H1 (cell line): ENCODE measurements around the gene LRRC27. TPM values are rescaled to one million over a fixed set of nuclear protein-coding genes. Genes with fewer than 3 reads are reported as not detected.

Experiments
- CTCF ChIA-PET: fragments of 300-600 bp; sonication (Branson Sonifier 250); formaldehyde crosslinking; loops from one replicate; lab custom pipeline; 2021; ENCODE audit not compliant: partially characterized antibody; lab: Charles Lee
- POLR2A ChIA-PET: fragments of 300-600 bp; sonication (Branson Sonifier 250); formaldehyde crosslinking; loops from one replicate; lab custom pipeline; 2021; ENCODE audit warnings: inconsistent platforms; ENCODE audit not compliant: partially characterized antibody; lab: Charles Lee
- DNase-seq, 2 experiments: peaks; one replicate each; pipeline versions ENCODE4 v3.0.0 to v3.0.0-alpha.2; 2010 to 2022; ENCODE audit warnings: low spot score in 2 of 2, low read depth in 1 of 2, mixed read lengths in 1 of 2
- FAIRE-seq: peaks from 2 replicates; lab custom pipeline; 2011; peaks lifted over from hg19 to GRCh38; lab: Jason Lieb, UNC
- H2AFZ ChIP-seq: 2 replicates; pipeline ENCODE4 v1.8.1; 2012; ENCODE audit warnings: low read length, inconsistent platforms
- H2AK5ac ChIP-seq: 2 replicates; pipeline ENCODE4 v1.6.1; 2013; ENCODE audit warnings: low read depth, low read length
- H2BK120ac ChIP-seq: replicated peaks from 2 replicates; pipeline ENCODE3; 2013; ENCODE audit warnings: low read depth, low read length, inconsistent platforms
- H2BK12ac ChIP-seq: 2 replicates; pipeline ENCODE4 v1.6.1; 2013; ENCODE audit warnings: low read depth, low read length
- H2BK15ac ChIP-seq: 2 replicates; pipeline ENCODE4 v1.6.1; 2013; ENCODE audit warnings: low read length
- H2BK20ac ChIP-seq: 2 replicates; pipeline ENCODE4 v1.6.1; 2013; ENCODE audit warnings: low read length
- H2BK5ac ChIP-seq: 2 replicates; pipeline ENCODE4 v1.6.1; 2013; ENCODE audit warnings: low read depth, low read length
- H3K14ac ChIP-seq: 2 replicates; pipeline ENCODE4 v1.6.1; 2013; ENCODE audit warnings: inconsistent platforms; ENCODE audit not compliant: insufficient read length
- H3K18ac ChIP-seq: 2 replicates; pipeline ENCODE4 v1.6.1; 2013; ENCODE audit warnings: low read length; ENCODE audit errors: extremely low read depth
- H3K23ac ChIP-seq: 2 replicates; pipeline ENCODE4 v1.6.1; 2013; ENCODE audit warnings: inconsistent platforms; ENCODE audit not compliant: insufficient read length
- H3K23me2 ChIP-seq: 2 replicates; pipeline ENCODE4 v1.6.1; 2013; ENCODE audit warnings: low read depth, low read length
- H3K27ac ChIP-seq: 2 replicates; pipeline ENCODE4 v1.6.1; 2011; ENCODE audit warnings: low read depth, low read length, inconsistent platforms
- H3K27me3 ChIP-seq, 4 experiments: replicated peaks in 1 of 4; 1 replicate in 1 of 4; 2 replicates in 3 of 4; pipeline versions ENCODE4 v1.6.1 to v1.8.1; 2011 to 2013; ENCODE audit warnings: low read length in 3 of 4, mild to moderate bottlenecking in 3 of 4, inconsistent platforms in 2 of 4, mixed read lengths in 2 of 4, moderate library complexity in 1 of 4; ENCODE audit not compliant: control insufficient read depth in 3 of 4, insufficient read depth in 3 of 4; ENCODE audit errors: extremely low read depth in 1 of 4
- H3K36me3 ChIP-seq, 4 experiments: 2 replicates each; pipeline versions ENCODE4 v1.6.1 to v1.8.1; 2011 to 2013; ENCODE audit warnings: mild to moderate bottlenecking in 4 of 4, low read length in 3 of 4, moderate library complexity in 2 of 4, control low read depth in 1 of 4, inconsistent platforms in 1 of 4; ENCODE audit not compliant: insufficient read depth in 4 of 4, control insufficient read depth in 2 of 4
- H3K4ac ChIP-seq: replicated peaks from 2 replicates; pipeline ENCODE3; 2013; ENCODE audit warnings: low read length, low read depth, mixed read lengths, inconsistent platforms; ENCODE audit not compliant: insufficient read length
- H3K4me1 ChIP-seq, 4 experiments: replicated peaks in 1 of 4; 1 replicate in 1 of 4; 2 replicates in 3 of 4; pipeline versions ENCODE4 v1.6.1 to v1.8.1; 2011 to 2013; ENCODE audit warnings: low read length in 3 of 4, inconsistent platforms in 2 of 4, mixed read lengths in 1 of 4; ENCODE audit not compliant: insufficient read depth in 4 of 4, control insufficient read depth in 3 of 4
- H3K4me2 ChIP-seq, 2 experiments: 2 replicates each; pipeline versions ENCODE4 v1.6.1 to v1.8.1; 2011 to 2013; ENCODE audit warnings: low read depth in 2 of 2, low read length in 2 of 2, control low read depth in 1 of 2, inconsistent platforms in 1 of 2, mild to moderate bottlenecking in 1 of 2; ENCODE audit not compliant: insufficient read depth in 1 of 2
- H3K4me3 ChIP-seq, 4 experiments: fragments of 200-600, 300-600 bp in 1 of 4; sonication (generic), shearing (Covaris generic), sonication (Bioruptor Twin) in 1 of 4; 2 replicates each; pipeline versions ENCODE4 v1.5.1 to v1.8.1; 2011 to 2016; ENCODE audit warnings: low read length in 4 of 4, low read depth in 3 of 4, control low read depth in 2 of 4, inconsistent platforms in 2 of 4, mild to moderate bottlenecking in 2 of 4, mixed read lengths in 1 of 4, moderate library complexity in 1 of 4; ENCODE audit not compliant: insufficient read depth in 2 of 4; ENCODE audit errors: extremely low read depth in 1 of 4
- H3K56ac ChIP-seq: replicated peaks from 2 replicates; pipeline ENCODE3; 2013; ENCODE audit warnings: low read depth, mild to moderate bottlenecking, mixed read lengths, low read length, inconsistent platforms; ENCODE audit not compliant: insufficient read length
- H3K79me1 ChIP-seq: 2 replicates; pipeline ENCODE4 v1.6.1; 2013; ENCODE audit warnings: low read depth, low read length, control low read depth
- H3K79me2 ChIP-seq, 2 experiments: 2 replicates each; pipeline versions ENCODE4 v1.6.1 to v1.8.1; 2012 to 2013; ENCODE audit warnings: low read length in 2 of 2, mild to moderate bottlenecking in 2 of 2, inconsistent platforms in 1 of 2; ENCODE audit not compliant: insufficient read depth in 2 of 2, control insufficient read depth in 1 of 2
- H3K9ac ChIP-seq, 4 experiments: replicated peaks in 1 of 4; 1 replicate in 1 of 4; 2 replicates in 3 of 4; pipeline versions ENCODE4 v1.6.1 to v1.8.1; 2011 to 2013; ENCODE audit warnings: low read depth in 3 of 4, low read length in 3 of 4, control low read depth in 2 of 4, mild to moderate bottlenecking in 2 of 4, moderate library complexity in 2 of 4, inconsistent platforms in 1 of 4; ENCODE audit errors: extremely low read depth in 1 of 4
- H3K9me3 ChIP-seq, 2 experiments: 2 replicates each; pipeline versions ENCODE4 v1.6.1 to v1.8.1; 2012 to 2013; ENCODE audit warnings: mild to moderate bottlenecking in 2 of 2, moderate library complexity in 2 of 2, control low read depth in 1 of 2, inconsistent platforms in 1 of 2, low read depth in 1 of 2, low read length in 1 of 2, mixed read lengths in 1 of 2; ENCODE audit not compliant: insufficient read depth in 2 of 2
- H4K20me1 ChIP-seq, 2 experiments: replicated peaks in 1 of 2; 2 replicates each; pipeline versions ENCODE3 to v1.8.1; 2011 to 2013; ENCODE audit warnings: inconsistent platforms in 2 of 2, low read length in 2 of 2, mild to moderate bottlenecking in 1 of 2; ENCODE audit not compliant: insufficient read depth in 2 of 2, control insufficient read depth in 1 of 2
- H4K5ac ChIP-seq: 2 replicates; pipeline ENCODE4 v1.6.1; 2013; ENCODE audit warnings: low read length, low read depth, mixed read lengths, inconsistent platforms; ENCODE audit not compliant: insufficient read length
- H4K8ac ChIP-seq: 2 replicates; pipeline ENCODE4 v1.8.0; 2013; ENCODE audit warnings: mild to moderate bottlenecking, moderate library complexity, low read length, inconsistent platforms; ENCODE audit not compliant: insufficient read depth; ENCODE audit errors: extremely low read depth
- H4K91ac ChIP-seq: replicated peaks from 2 replicates; pipeline ENCODE3; 2013; ENCODE audit warnings: low read length, mixed read lengths, inconsistent platforms; ENCODE audit not compliant: insufficient read length
- SAP30 ChIP-seq: fragments of 300-600 bp; sonication (generic); IDR thresholded peaks from 2 replicates; pipeline ENCODE4 v1.7.1; 2012; ENCODE audit warnings: low read length, moderate library complexity, mild to moderate bottlenecking, inconsistent platforms; ENCODE audit not compliant: insufficient read depth, insufficient replicate concordance
- WGBS, 2 experiments: shearing (Covaris generic) in 1 of 2; methylation state at CpG; one replicate each; pipeline versions ENCODE4 v1.1.6 to v1.1.7; 2013 to 2015; ENCODE audit warnings: low lambda C conversion rate in 2 of 2, mixed read lengths in 2 of 2, inconsistent platforms in 1 of 2, low coverage in 1 of 2, missing lambda C conversion rate in 1 of 2; ENCODE audit not compliant: insufficient replicate concordance in 2 of 2, insufficient coverage in 1 of 2, insufficient read length in 1 of 2; ENCODE audit errors: extremely low coverage in 1 of 2, missing lambda C conversion rate in 1 of 2; 5-methylcytosine and 5-hydroxymethylcytosine counted together
- polyA plus RNA-seq, 7 experiments: library from polyadenylated mRNA; depleted of rRNA in 3 of 7; stranded (reverse) in 5 of 7; unstranded in 2 of 7; fragments of >200 nt in 5 of 7; fragments of 200-250 nt in 2 of 7; gene quantifications; 1 replicate in 5 of 7; 2 replicates in 1 of 7; 4 replicates in 1 of 7; pipeline versions ENCODE4 v1.2.1 to v1.2.3, GENCODE V29; 2011 to 2013; ENCODE audit warnings: missing spikeins in 2 of 7, mixed read lengths in 2 of 7
- total RNA-seq: library from RNA; stranded (reverse); fragmentation: NEBNext Ultra II Directional; extraction: Animal tissue kit (Norgen Biotek cat#: 25700); gene quantifications from 2 replicates; pipeline ENCODE4 v1.2.1, GENCODE V29; 2021

LRRC27 gene
- total and polyA plus RNA-seq, 2 of the 8 experiments (the other 6 are each of a cell fraction or from before 2014, with no cell fraction given): 1.2 to 3.8 TPM

GRCh38 chr10:132394201-132394811 is 62.3 kb downstream of the LRRC27 start:
- Histone ChIP-seq H3K9me3 (no peaks in the 10 kb centered on the region), H3K27ac (no peak overlapping the region), H3K36me3 (no peaks in the 10 kb centered on the region), H3K18ac (no peak overlapping the region; the same call in 1 of the 2 replicates), H2BK15ac (no peak overlapping the region), H3K4ac (no peak overlapping the region), H3K4me1 (peaks cover 0 to 21% (median 14%) of the 10 kb centered on the region in 4 experiments; a peak in 5 of 7 replicates), H2BK5ac (no peak overlapping the region), H4K20me1 (peaks cover 0 to 7% of the 10 kb centered on the region in 2 experiments), H3K14ac (no peak overlapping the region), H3K9ac (no peak overlapping the region), H3K23me2 (peaks cover 10% of the 10 kb centered on the region), H2BK120ac (no peak overlapping the region)
- TF ChIP-seq SAP30: no peak
- TF ChIP-seq, all 59 proteins: peak for 0
- Histone ChIP-seq H2AK5ac (no peak overlapping the region; the same call in 1 of the 2 replicates), H3K79me1 (no peaks in the 10 kb centered on the region), H3K27me3 (peaks cover 0 to 10% (median 2%) of the 10 kb centered on the region in 4 experiments; a peak in 4 of 7 replicates), H4K5ac (no peak overlapping the region), H3K79me2 (no peaks in the 10 kb centered on the region), H4K8ac (no peak overlapping the region), H3K4me2 (no peak overlapping the region), H4K91ac (peak overlapping the region; percentile 74), H2BK12ac (no peak overlapping the region), H3K4me3 (no peak overlapping the region), H2AFZ (no peak overlapping the region), H3K23ac (no peak overlapping the region), H3K56ac (no peak overlapping the region), H2BK20ac (no peak overlapping the region)
- DNase-seq (no peak), FAIRE-seq (no peak)
- WGBS, 2 experiments: 89% methylated on average over 13 of the region's 13 CpGs; no CpG with 5 or more reads in 1 of the 2 experiments
- POLR2A ChIA-PET: interaction anchor here (1.1 to 1.6 kb wide), 2 partner anchors 16 to 55 kb away, joined by 3 to 6 read pairs; no protein-coding TSS in a partner anchor
- CTCF ChIA-PET: interaction anchor here (0.8 to 2.9 kb wide), 4 partner anchors 27 to 184 kb away, joined by 3 to 7 read pairs (median 4); no protein-coding TSS in a partner anchor
